HepG2 (cell line): ENCODE data around the gene BMP8A.

Source experiments
- ARID4A ChIP-seq: sonication (generic); formaldehyde crosslinking; IDR thresholded peaks from 2 replicates; pipeline ENCODE4 v1.5.0; 2020; ENCODE audit warnings: mild to moderate bottlenecking, missing genetic modification reagents, borderline replicate concordance
- CBX1 ChIP-seq: IDR thresholded peaks from one replicate; pipeline ENCODE4 v1.6.1; 2016; ENCODE audit warnings: antibody characterized with exemption, low read depth
- FOXM1 ChIP-seq: sonication (generic); formaldehyde crosslinking; IDR thresholded peaks from 2 replicates; pipeline ENCODE4 v1.5.0; 2020; ENCODE audit warnings: missing genetic modification reagents
- KDM4B ChIP-seq: sonication (generic); formaldehyde crosslinking; IDR thresholded peaks from 2 replicates; pipeline ENCODE4 v1.4.0; 2020; ENCODE audit warnings: missing genetic modification reagents
- MAFF ChIP-seq: IDR thresholded peaks from 2 replicates; pipeline ENCODE4 v1.6.1; 2011; ENCODE audit warnings: low read depth, low read length, improper control_type of control experiment
- NFE2 ChIP-seq: sonication (generic); formaldehyde crosslinking; IDR thresholded peaks from 2 replicates; pipeline ENCODE4 v1.4.0; 2020; ENCODE audit warnings: missing genetic modification reagents
- POLR2A ChIP-seq, 2 experiments: IDR thresholded peaks; 2 replicates each; pipeline ENCODE4 v1.6.1; 2011; ENCODE audit warnings: low read depth in 2 of 2, low read length in 2 of 2, mild to moderate bottlenecking in 1 of 2, moderate library complexity in 1 of 2; ENCODE audit not compliant: insufficient read depth in 1 of 2
- PRMT3 ChIP-seq: sonication (generic); formaldehyde crosslinking; IDR thresholded peaks from 2 replicates; pipeline ENCODE4 v1.8.1; 2022; ENCODE audit warnings: low read depth, mild to moderate bottlenecking, moderate library complexity, missing genetic modification reagents, borderline replicate concordance
- TERF1 ChIP-seq: sonication (generic); formaldehyde crosslinking; IDR thresholded peaks from 2 replicates; pipeline ENCODE4 v1.8.0; 2022; ENCODE audit warnings: mild to moderate bottlenecking, missing genetic modification reagents, moderate library complexity
- TP53 ChIP-seq: sonication (generic); formaldehyde crosslinking; conservative IDR thresholded peaks from 2 replicates; pipeline ENCODE4 v1.4.0; 2020; ENCODE audit warnings: missing genetic modification reagents
- ZBTB8A ChIP-seq: sonication (generic); formaldehyde crosslinking; IDR thresholded peaks from 2 replicates; pipeline ENCODE4 v1.4.0; 2020; ENCODE audit warnings: mild to moderate bottlenecking, low read depth, missing genetic modification reagents, borderline replicate concordance
- ZNF274 ChIP-seq: sonication (generic); formaldehyde crosslinking; IDR thresholded peaks from 2 replicates; pipeline ENCODE4 v1.5.1; 2020; ENCODE audit warnings: mild to moderate bottlenecking, missing genetic modification reagents

- TF ChIP-seq ZNF274 (CRISPR knock-in tag) (no peak), KDM4B (CRISPR knock-in tag) (no peak), ARID4A (CRISPR knock-in tag) (no peak), NFE2 (CRISPR knock-in tag) (no peak), CBX1 (no peak), TP53 (no peak), PRMT3 (CRISPR knock-in tag) (no peak), FOXM1 (CRISPR knock-in tag) (no peak), POLR2A (IDR thresholded peaks at IDR 0.05; ENCODE audit: insufficient read depth in 1 of 2, low read depth in 2 of 2, low read length in 2 of 2) (no peak), MAFF (no peak), TERF1 (no peak), ZBTB8A (no peak)
Observed at GRCh38 chr1:39570477-39571177, 79.2 kb downstream of the BMP8A start.
